ENCODE measurements around the gene DAW1.
A peak's percentile ranks its signal among the peaks of the same experiment; 100 is the strongest.

Gene DAW1

DNA sequence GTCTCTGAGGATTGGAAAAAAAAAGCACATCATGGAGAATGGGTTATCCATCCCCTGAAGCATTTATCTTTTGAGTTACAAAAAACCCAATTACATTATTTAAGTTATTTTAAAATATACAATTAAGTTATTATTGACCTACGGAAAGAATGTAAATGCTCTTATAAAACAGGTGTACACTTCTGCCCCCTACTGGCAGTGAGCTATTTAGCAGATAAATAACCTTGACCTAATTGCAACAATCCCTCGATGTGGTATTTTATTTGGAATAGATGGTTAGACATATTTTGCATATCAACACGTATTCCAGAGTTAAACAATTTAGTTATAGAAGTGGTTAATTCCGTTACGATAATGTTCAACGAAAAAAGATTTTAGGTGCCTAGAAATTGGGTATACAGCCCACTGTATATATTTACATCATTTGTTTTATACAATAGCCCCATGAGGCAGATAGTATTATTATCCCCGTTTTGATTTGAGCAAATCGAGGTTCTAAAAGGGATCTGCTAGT is 9.1 kb upstream of the DAW1 start:
- DNase-seq (ENCODE audit: low read depth in 2 of 2), result no peak

DNA sequence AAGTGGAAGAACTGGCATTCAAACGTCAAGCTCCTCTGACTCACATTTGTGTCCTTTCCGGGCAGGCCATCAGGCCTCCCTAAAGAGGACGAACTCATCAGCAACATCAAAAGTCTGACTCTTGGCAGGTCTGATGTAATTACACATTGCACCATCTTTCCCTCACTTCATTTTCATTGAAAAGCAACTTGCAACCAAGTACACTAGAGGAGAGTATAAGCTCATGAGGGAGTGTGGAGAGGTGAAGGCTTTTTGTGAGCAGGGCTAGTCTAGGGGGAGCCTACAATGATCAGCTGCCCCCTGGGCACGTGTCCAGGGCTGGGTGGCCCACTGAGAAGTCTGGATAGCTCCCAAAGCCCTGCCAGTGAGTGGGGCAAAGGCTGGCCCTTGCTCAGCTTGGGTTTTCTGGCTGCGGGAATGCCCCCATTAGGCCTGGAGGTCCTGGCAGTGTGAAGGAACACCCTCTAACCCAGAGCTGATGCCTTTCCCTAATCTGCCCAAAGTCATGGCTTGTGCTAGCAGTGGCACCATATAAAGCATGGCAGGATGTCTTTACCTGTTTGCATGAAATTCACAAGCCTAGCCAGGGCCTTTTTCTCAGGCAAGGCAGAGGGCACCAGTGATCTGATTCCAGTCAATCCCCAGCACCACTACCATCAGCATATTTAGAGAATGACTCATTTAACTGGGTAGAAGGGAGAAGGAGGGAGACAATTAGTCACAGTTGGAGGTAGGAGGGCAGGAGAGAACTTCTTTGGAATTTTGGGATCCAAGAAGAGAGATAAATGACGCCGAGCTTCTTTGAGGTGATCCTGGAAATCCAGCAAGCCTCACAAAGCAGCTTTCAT is 8.5 kb upstream of the DAW1 start:
- DNase-seq (ENCODE audit: low read depth in 2 of 2), result peak in 1 of 2 experiments; percentile 35

DNA sequence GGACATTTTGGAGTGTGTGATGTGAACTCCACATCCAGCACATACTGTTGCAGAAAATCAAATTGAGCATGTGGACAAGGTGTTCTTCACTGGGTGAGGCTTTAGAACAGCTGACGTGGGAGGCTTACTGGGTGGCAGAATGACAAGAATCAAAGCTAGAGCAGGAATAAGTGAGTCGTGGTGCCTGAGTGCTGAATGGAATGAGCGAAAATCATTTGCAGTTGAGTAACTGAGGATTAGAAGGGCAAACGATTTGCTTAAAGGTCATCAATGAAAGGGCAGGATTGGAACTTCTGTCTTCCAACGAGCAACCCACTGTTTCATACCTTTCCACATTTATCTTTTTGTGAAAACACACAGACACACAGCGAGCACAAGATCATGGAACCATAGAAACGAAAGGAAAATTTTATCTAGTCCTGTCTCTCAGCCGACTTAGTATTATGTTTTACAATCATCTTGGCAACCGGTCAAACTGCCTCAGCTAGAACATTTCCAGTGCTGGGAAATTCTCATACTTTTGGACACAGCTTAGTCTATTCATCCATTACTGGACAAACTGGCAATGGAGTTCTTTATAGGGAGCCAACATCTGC is 7.2 kb upstream of the DAW1 start:
- no peak for DNase-seq (ENCODE audit: low read depth in 2 of 2)

DNA sequence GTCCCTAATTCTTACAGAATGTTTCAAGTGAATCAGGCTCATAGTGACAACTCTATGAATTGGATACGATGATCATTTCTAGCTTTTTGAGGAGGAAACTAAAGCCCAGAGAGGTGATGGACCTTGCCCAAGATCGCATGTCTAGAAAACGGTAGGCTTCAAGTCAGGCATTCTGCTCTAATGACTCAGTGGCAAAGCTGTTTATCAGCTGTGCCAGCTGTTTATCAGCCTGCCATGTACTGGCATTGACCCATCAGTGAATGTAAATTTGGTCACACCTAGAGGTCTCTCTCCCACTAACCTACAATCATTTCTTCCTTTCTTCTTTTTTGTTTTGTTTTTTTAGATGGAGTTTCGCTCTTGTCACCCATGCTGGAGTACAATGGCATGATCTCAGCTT is 6.1 kb upstream of the DAW1 start:
- DNase-seq (ENCODE audit: low read depth in 2 of 2), result no peak

DNA sequence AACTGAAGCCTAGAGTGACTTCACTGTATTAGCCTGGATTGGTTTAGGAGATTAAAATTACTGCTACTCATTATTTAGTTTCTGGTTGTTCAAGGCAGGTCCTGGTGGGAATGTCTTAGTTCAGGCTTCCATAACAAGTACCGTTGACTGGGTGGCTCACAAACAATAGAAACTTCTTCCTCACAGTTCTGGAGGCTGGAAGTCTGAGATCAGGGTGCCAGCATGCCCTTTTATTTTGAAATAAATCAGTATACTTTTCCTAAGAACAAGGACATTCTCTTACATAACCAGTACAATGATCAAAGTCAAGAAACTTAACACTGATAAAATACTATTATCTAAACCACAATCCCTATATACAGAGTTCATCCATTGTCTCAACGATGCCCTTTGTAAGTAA is 4.0 kb upstream of the DAW1 start:
- no peak for DNase-seq (ENCODE audit: low read depth in 2 of 2)

DNA sequence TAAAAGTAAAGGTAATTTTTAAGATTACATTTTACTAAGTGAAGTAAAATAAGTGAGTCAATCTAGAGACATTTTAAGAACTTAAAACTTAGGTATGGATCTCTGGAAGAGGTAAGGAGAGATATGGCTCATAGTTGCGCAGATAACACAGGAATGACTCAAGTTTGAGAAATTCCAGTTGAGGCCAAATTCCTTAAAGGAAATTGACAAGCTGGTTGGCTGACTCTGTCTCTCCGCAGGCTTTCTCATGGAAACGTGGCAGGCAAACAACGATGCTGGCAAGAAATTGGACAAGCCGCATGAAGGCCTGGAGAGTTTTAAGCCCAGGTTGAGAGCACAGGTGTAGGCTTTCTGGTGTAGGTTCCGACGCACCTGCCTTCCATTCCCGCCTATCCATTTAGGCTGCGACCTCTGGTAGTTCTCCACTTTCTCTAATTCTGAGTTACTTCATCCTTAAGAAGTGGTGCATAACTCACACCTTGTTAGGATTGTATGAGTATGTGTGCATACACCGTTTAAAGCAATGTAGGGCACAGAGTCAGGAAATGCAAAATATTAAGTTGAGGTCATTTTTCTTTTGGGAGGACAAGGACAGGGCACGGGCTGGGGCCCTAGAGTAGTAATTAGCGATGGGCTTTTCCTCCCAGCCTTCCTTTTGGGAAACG is 589 bp upstream of the DAW1 start:
- peak; percentile 46 to 61 for DNase-seq (ENCODE audit: low read depth in 2 of 2)

DNA sequence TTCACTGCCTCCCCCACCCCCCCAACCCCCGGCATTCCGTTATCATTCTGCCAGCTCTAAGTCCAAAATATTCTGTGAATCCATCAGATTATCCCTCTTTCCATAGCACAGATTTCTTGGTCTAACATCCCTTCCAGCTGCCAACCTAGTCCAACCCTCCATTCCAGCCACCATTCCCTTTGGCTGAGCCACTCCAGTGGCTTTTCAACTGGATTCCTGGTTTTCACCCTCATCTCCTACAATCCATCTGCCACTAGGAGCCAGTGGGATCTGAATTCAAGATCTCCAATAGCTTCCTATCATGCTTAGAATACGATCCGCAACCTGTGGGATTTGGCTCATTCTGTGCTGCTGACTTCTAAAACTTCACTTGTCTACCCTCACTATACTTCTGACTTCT is 1.2 kb downstream of the DAW1 start:
- no peak for DNase-seq (ENCODE audit: low read depth in 2 of 2)

DNA sequence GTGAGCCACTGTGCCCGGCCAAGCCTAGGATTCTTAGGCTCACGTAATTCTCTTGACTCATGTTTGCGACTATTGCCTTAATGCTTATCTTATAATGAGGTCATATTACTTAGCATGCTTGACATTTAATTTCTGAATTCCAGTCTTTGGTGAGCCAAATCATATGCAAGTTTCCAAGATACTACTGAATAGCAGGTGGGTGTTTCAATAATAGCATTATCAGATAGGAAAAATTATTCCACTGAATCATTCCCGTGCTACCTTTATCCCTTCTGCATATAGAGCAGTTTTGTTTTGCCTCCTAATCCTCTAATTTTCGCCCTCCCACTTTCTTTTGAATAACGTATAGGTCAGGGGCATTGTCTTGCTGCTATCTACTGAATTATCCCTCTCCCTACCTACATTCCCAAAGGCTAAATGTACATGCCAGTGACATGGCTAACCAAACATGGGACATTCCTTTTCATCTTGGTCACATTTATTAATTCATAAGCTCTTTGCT is 4.9 kb downstream of the DAW1 start:
- DNase-seq (ENCODE audit: low read depth in 2 of 2), result no peak

DNA sequence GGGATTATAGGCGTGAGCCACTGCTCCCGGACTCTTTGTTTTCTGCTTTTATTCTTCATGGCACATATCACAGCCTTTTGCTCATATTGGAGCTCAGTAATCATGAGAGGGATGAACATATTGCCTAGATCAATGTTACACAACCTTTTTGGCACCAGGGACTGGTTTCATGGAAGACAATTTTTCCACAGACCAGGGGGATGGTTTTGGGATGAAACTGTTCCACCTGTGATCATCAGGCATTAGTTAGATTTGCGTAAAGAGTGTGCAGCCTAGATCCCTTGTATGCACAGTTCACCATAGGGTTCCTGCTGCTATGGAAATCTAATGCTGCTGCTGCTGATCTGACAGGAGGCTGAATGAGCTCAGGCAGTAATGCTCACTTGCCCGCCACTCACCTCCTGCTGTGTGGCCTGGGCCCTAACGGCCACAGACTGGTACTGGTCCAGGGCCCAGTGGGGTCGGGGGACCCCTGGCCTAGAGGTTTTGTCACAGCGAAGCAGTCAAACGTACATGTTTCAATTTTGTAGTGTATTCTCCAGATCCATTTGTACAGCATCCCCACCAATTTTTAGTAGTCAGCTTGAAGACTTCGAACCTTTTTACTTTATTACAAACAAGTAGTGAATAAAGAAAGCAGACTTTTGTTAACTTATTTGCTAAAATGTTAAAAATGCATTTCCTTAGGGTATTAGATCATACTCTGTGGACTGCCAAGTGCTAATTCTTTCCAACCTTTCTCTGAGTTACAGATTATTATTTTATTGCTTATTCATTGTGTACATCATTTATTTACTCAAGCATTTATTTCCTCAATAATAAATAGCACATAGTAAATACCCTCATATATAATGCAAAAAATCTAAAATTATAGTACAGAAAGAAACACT is 6.2 kb downstream of the DAW1 start:
- no peak for DNase-seq (ENCODE audit: low read depth in 2 of 2)

DNA sequence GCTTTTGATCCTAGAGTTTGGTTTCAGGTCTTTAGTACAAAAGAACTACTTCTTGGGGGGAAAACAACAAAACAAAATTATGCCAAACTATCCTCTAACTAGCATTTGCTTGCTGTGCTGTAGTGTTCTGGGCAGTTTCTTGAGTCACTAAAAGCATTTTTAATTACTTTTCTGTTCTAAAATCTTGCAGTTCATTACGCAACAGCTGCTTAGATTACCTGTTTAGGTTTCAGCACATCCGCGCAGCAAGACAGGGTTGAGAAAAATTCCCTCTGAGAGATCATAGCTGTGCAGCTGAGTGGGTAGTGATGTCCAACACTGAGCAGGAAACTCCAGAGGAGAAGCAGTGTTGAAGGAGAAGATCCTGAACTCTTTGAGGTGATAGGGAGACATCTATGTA is 9.0 kb downstream of the DAW1 start:
- no peak for DNase-seq (ENCODE audit: low read depth in 2 of 2)

DNA sequence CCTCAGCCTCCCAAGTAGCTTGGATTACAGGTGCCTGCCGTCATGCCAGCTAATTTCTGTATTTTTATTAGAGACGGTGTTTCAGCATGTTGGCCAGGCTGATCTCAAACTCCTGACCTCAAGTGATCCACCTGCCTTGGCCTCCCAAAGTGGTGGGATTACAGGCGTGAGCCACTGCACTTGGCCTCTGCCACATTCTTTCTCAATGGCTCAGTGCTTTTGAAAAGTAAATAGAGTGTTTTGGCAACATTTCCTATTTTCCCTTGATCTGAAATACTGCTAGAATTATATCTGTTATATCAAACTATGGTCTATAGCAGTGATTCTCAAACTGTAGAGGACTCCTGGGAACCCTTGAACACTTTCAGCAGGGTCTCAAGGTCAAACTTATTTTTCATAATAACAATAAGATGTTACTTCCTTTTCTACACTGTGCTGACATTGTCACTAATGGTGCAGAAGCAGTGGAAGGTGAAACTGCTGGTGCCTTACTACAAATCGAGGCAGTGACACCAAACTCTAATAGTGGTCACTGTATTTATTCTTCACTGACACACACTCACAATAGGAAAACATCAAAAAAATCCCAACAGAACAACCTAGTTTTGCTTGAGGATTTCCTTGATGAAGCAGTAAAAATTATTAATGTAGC is 10.6 kb downstream of the DAW1 start:
- no peak for DNase-seq (ENCODE audit: low read depth in 2 of 2)

DNA sequence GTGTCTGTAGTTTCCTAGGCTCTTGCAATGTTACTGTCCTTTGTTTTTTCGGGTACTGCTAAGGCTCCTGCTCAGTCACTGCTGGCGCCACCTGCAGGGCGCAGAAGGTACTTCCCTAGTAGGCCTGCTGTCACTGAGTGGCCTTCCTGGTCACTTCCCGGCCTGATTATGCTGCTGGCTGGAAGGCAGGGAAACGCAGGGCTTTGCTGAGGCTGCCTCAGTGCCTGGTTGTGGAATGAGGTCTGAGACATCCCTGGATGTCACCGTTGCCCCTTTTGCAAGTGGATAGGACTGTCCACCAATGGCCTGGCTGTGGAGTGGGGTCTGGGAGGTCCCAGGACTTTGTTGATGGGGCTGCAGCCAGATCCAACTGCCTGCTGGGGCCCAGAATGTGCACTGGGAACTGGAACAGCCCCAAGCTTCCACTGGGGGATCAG is 13.1 kb downstream of the DAW1 start:
- peak in 1 of 2 experiments; percentile 29 for DNase-seq (ENCODE audit: low read depth in 2 of 2)

DNA sequence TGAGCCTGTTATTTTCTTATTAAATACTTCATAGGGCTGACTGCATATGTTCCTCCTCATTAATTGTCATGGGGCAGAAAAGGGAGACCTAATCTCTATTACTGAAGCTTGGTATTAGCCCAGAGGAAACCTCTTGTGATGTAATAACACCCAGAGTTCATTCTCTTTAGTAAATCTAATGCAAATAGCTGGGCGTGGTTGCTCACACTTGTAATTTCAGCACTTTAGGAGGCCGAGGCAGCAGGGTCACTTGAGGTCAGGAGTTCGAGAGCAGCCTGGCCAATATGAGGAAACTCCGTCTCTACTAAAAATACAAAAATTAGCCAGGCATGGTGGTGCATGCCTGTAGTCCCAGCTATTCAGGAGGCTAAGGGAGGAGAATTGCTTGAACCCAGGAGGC is 14.7 kb downstream of the DAW1 start:
- no peak for DNase-seq (ENCODE audit: low read depth in 2 of 2)

DNA sequence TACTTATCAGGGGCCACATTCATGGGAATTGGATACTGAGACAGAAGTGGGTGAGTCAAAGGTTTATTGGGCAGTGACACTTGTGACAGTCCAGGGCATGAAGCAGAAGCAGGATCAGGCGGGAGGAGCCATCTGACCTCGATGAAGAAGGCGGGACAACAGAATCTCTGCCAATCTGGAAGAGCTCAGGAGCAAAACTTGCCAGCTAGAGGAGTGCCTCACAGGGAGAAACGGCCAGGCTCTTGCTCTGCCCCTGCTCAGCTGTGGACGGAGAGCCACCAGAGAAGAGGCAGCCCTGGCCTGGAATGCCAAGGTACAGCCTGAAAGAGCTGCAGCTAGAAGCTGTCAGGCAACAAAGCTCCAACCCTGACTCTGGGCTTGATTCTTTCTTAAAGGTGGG is 16.9 kb downstream of the DAW1 start:
- no peak for DNase-seq (ENCODE audit: low read depth in 2 of 2)

DNA sequence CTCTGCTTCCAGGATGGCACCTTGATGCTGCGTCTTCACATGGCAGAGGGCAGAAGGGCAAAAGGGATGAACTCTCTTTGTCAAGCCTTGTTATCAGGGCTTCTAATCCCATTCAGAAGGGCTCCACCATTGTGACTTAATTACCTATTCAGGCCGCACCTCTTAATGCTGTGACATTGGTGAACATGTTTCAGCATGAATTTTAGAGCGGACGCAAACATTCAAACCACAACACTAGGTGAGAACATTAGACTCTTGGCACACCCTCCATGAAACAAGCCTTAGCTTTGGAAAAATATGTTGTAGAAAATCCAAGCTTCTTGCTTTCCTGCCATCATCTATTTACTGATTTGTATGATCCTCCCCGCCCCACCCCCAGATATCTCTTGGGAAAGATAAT is 17.9 kb downstream of the DAW1 start:
- no peak for DNase-seq (ENCODE audit: low read depth in 2 of 2)

DNA sequence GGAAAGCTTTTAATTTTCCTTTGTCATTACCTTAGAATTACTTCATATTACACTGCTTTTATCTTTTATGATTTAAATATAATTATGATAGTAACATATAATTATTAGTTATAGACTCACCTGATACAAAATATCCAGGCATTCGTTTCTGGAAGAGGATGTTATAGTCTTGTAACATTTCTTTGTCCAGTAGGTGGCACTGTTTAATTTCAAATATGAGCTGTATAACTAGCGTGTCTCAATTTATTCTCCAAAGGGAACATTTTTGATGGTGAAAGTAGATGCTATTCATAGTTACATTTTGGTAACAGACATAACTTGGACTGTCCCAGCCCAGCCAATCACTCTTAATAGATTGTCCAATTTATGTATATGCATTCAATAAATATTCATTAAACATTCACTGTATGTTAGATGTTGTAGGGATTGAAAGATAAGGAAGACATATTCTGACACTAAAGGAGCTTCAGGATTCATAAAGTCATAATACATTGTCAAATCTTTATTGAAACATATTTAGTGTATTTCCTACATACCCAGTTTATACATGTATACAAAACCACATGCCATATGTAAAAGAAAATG is 19.2 kb downstream of the DAW1 start:
- peak; percentile 22 to 26 for DNase-seq (ENCODE audit: low read depth in 2 of 2)

DNA sequence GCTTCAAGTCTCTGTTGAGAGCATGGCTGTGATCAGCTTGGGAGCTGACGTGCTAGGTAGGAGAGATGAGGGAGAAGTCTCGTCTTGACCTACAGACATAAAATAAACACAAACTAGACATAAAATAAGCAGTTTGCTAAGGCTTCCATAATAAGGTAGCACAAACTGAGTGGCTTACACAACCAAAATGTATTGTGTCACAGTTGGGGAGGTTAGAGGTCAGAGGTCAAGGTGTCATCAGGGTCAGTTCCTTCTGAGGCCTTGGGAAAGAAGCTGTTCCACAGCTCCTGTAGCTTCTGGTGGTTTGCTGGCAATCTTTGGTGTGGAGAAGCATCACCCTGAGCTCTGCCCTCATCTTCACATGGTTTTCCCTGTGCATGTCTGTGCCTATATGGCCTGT is 20.2 kb downstream of the DAW1 start:
- no peak for DNase-seq (ENCODE audit: low read depth in 2 of 2)

DNA sequence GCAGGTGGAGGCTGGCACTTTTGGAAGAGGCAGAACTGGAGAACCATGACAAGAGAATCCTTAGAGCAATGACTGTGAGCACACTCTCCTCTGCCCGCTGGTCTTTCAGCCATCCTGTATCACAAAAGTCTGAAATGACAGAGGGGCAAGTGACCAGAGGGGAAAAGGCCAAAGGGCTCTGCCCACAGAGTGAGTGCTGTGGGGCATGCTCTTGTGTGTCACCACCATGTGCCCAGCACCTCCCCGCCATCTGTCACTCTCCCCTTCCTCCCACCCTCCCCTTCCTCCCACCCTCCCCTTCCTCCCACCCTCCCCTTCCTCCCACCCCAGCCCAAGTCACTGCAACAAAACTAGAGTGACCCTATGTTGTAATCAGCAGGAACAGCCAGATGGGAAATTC is 31.9 kb downstream of the DAW1 start:
- no peak for DNase-seq (ENCODE audit: low read depth in 2 of 2)

DNA sequence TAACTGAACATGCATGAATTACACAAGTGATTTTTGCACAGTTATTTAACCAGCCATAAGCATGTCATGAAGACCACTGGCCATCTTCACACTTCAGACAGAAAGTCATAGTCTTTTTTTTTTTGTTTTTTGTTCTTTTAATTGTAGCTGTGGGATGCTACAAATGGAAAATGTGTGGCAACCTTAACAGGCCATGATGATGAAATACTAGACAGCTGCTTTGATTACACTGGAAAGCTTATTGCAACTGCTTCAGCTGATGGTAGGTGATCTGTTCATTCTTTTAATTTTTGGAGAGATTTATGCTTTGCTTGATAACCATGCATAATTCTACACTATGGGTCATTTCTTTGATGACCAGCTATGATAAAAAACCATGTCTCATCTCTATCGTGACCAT is 35.6 kb downstream of the DAW1 start:
- no peak for DNase-seq (ENCODE audit: low read depth in 2 of 2)

DNA sequence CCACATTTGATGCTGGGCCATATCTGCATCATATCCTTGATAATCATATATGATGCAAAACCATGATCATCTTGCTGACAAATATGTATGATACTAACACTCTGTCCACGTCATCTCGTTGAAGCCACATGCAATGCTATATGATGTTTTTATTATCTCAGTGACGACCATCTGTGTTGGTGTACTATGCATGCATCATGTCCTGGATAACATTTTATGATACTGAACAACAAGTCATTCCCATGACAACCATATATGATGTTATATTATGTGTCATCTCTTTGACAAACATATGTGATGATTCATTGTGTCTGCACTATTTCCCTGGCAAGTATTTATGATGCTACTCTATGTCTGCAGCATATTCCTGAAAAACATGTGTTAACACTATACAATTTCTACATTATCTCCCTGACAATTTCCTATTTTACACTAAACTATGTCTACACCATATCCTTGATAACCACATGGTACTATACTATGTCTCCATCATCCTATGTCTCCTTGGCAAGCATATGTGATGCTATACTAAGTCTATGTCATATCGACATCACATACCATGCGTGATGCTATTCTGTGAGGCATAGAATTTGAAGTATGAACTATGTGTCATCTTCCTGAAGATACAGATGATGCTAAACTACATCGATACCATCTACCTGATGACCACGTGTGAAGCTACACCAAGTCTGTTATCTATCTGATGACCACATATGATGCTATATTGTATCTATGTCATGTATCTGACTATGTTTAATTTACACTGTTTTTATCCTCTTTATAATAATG is 37.0 kb downstream of the DAW1 start:
- DNase-seq (ENCODE audit: low read depth in 2 of 2), result peak in 1 of 2 experiments; percentile 2

Data from fibroblast of skin of left quadriceps (primary cell).